DMS 273 treated with DMSO at 0.1 percent for 48 hours (cell line): ENCODE data around the gene CRTC2.

Source experiments
- DNase-seq: peaks from one replicate; lab custom pipeline; 2025; lab: John Stamatoyannopoulos, UW

Gene CRTC2

DNA sequence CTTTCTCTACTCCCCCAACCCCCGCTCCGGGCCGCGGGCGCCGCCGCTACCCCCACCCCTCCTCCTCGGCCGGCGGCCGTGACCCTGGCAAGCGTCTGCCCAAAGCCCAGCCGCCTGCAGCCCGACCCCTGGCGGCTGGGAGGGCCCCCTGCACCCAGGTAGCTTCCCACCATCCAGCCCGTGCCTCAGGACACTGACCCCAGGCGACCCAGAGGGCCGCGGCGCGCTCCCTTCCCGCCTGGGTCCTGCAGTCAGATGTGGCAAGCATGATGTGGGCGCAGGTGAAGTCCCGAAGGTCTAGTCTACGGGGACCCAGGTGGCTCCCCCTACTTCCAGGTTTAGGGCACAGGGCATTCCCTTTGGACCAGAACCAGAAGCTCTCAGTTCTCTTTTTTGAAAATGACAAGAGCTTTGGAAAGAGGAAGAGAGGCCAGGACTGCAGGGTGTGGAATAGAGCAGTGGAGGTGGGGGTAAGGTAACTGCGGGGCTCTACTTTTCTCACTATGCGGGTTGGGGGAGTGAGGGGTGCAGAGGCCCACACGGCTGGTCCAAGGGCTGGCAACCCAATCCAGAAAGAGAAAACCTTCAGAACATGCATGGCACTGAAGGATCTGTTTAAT lies 11.7 kb downstream of the CRTC2 start, which contains the start of gene DENND4B:
DENND4B (minus strand) TSS at position 97 of the 620 bp plus-strand sequence. CDS start 2,344 bp downstream, outside the sequence.
- DNase-seq, result peak; percentile 19

GRCh38 chr1:153945795-153946621 lies 12.4 kb downstream of the CRTC2 start:
- peak; percentile 18 for DNase-seq

- DNase-seq, result no peak
Measured at GRCh38 chr1:153945131-153945794, 13.1 kb downstream of the CRTC2 start.

DNA sequence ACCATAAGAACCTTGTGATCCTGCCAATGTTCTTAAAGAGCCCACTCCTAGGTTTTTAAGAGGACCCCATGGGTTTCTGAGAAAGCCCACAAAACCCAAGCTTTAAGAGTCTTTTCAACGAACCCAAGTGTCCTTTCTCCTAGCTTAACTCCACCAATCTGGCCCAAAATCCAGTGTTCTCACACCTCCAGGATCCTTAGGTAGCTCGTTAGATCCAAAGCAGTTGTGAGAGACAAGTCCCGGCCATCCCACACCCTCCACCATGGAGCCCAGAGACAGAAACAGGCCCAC lies 13.6 kb downstream of the CRTC2 start:
- no peak for DNase-seq

DNA sequence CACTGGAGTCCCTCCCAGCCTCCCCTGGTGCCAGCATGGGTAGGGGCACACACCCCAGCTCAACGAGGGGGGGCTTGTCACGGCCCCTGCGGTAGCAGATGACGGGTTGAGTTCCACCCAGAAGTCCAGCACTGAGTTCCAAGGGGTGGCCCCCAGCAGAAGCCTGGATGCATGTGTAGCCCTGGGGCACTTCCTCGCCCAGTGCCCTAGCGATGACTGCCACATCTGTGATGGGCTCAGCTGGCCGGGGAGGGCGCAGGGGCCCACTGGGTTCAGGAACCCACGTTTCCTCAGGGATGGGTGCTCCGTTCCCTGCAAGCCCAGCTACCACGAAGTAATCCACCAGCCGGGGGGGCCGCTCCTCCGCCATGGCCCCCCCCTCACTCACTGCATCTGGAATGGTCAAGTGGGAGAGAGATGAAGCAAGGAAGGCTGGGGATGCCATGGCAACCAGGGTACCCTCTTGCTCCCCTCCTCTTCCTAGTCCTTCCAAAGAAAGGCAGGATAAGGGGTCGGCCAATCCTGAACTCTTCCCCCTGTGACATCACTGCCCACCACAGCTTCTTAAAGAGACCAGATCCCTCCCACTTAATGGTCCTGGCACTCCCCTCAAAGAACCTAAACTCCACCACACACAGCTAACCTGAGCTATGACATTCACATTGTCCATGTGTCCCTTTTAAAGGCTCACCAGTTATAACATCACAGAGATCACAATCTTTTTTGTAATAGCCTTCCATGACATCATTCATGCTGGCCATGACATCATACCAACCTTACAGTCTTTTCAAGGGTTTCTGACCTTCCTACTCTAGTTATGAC lies 14.2 kb downstream of the CRTC2 start:
- DNase-seq, result no peak

- no peak for DNase-seq
Measured at GRCh38 chr1:153942766-153943549, 15.5 kb downstream of the CRTC2 start.

- no peak for DNase-seq
Measured at GRCh38 chr1:153941826-153942725, 16.3 kb downstream of the CRTC2 start.

- no peak for DNase-seq
Measured at GRCh38 chr1:153940756-153941155, 17.7 kb downstream of the CRTC2 start.

GRCh38 chr1:153939476-153939875 lies 18.9 kb downstream of the CRTC2 start:
- DNase-seq, result no peak

GRCh38 chr1:153938996-153939395 lies 19.4 kb downstream of the CRTC2 start:
- no peak for DNase-seq

GRCh38 chr1:153937331-153937730 lies 21.1 kb downstream of the CRTC2 start:
- DNase-seq, result no peak

- no peak for DNase-seq
Measured at GRCh38 chr1:153936011-153936802, 22.2 kb downstream of the CRTC2 start.

GRCh38 chr1:153934746-153935145 lies 23.7 kb downstream of the CRTC2 start:
- no peak for DNase-seq

GRCh38 chr1:153933955-153934354 lies 24.5 kb downstream of the CRTC2 start:
- no peak for DNase-seq

DNA sequence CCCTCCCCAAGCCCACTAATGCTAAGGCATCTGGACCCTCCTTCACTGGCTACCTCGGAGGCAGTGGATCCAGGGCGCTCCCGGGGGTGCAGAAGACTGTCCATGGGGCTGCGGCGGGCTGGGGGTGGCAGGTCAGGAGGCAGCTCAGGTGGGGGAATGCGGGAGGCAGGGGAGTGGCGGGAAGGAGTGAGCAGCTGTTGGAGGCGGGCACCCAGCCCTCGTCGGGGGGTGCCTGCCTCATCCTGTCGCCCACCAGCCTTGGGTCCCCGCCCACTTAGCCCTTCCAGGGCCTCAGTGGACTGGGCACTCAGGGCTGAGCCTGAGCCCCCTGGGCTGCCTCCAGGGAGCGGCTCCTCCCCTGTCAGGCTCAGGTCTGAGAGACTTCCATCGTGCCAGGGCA lies 25.0 kb downstream of the CRTC2 start:
- no peak for DNase-seq

GRCh38 chr1:153932156-153933131 lies 26.0 kb downstream of the CRTC2 start:
- DNase-seq, result no peak

DNA sequence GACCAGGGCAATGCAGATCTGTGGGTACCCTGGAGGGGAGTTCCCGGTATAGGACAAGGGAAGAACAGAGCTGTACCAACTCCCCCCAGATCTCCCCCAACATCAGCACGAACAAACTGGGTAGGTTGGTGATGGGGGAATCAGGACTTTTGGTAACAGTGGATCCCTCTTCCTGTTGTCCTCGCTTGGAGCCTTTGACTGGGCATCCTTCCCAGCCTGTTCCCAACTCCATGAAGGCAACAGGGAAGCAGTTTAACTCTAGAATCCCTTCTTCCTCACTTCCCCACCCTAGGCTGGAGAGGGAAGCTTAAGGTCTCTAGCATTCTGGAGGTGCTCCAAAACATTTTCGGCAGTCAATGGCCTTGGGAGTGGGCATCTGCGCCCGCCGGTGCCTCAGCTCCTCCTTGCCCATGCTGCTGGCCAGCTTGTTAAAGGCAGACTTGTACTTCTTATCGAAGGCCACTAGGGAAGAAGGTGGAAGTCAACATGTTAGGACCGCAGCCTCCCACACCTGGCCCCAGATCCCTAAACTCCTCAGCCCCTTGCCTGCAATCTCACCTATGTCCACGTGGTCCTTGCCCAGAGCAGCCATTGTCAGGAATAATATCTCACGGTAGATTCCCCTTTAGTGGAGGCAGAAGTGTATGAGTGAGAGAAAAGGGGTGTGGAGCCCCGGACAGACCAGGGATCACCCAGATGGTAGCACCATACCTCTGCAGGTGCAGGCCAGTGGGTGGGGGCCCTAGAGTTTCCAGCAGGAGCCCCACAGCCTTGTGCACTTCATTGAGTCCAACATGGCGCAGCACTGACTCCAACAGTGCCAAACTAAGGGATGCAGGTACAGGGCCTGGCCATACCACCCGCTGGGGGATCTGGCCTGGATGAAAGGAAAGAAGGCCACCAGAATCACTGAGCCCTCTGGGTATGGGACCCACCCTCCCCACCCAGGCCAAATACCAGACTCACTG lies 28.1 kb downstream of the CRTC2 start:
- DNase-seq, result no peak
